HepG2 (cell line): ENCODE data around the gene RBL1. TPM values are rescaled to one million over a fixed set of nuclear protein-coding genes. Genes with fewer than 3 reads are reported as not detected.

Source experiments
- ATF7-NPFF ChIP-seq: sonication (generic); formaldehyde crosslinking; IDR thresholded peaks from 2 replicates; pipeline ENCODE4 v1.8.1; 2023; ENCODE audit warnings: mild to moderate bottlenecking, low read depth, missing genetic modification reagents, moderate library complexity
- BATF2 ChIP-seq: sonication (generic); formaldehyde crosslinking; IDR thresholded peaks from 2 replicates; pipeline ENCODE4 v1.8.0; 2022; ENCODE audit warnings: mild to moderate bottlenecking, missing genetic modification reagents, moderate library complexity
- EEA1 ChIP-seq: sonication (generic); formaldehyde crosslinking; IDR thresholded peaks from 2 replicates; pipeline ENCODE4 v1.5.1; 2020; ENCODE audit warnings: mild to moderate bottlenecking, missing genetic modification reagents, borderline replicate concordance
- ELF1 ChIP-seq: sonication (generic); formaldehyde crosslinking; IDR thresholded peaks from 2 replicates; pipeline ENCODE4 v1.4.0; 2020; ENCODE audit warnings: missing genetic modification reagents
- FOXK2 ChIP-seq: fragments of 450-650 bp; IDR thresholded peaks from 2 replicates; pipeline ENCODE4 v1.6.1; 2016
- KLF13 ChIP-seq: sonication (generic); formaldehyde crosslinking; IDR thresholded peaks from 2 replicates; pipeline ENCODE4 v1.4.0; 2020; ENCODE audit warnings: mild to moderate bottlenecking, missing genetic modification reagents
- MYNN ChIP-seq: sonication (generic); formaldehyde crosslinking; IDR thresholded peaks from 2 replicates; pipeline ENCODE4 v1.4.0; 2020; ENCODE audit warnings: mild to moderate bottlenecking, low read depth, missing genetic modification reagents
- PAWR ChIP-seq: sonication (generic); formaldehyde crosslinking; IDR thresholded peaks from 2 replicates; pipeline ENCODE4 v1.4.0; 2020; ENCODE audit warnings: missing genetic modification reagents, mild to moderate bottlenecking, borderline replicate concordance
- POGK ChIP-seq: sonication (generic); formaldehyde crosslinking; conservative IDR thresholded peaks from 2 replicates; pipeline ENCODE4 v1.8.0; 2022; ENCODE audit warnings: mild to moderate bottlenecking, moderate library complexity, missing genetic modification reagents
- RFX5 ChIP-seq: IDR thresholded peaks from 2 replicates; pipeline ENCODE4 v1.6.1; 2011; ENCODE audit warnings: low read depth, low read length, improper control_type of control experiment
- SMAD3 ChIP-seq: sonication (generic); formaldehyde crosslinking; IDR thresholded peaks from 2 replicates; pipeline ENCODE4 v1.4.0; 2020; ENCODE audit warnings: missing genetic modification reagents
- SOX6 ChIP-seq, 2 experiments: fragments of 450-650 bp in 1 of 2; sonication (generic) in 1 of 2; formaldehyde crosslinking in 1 of 2; IDR thresholded peaks; 2 replicates each; pipeline versions ENCODE4 v1.4.0 to v1.6.1; 2017 to 2020; ENCODE audit warnings: antibody characterized with exemption in 1 of 2, mild to moderate bottlenecking in 1 of 2, missing genetic modification reagents in 1 of 2
- TBP ChIP-seq: sonication (generic); formaldehyde crosslinking; IDR thresholded peaks from 2 replicates; pipeline ENCODE4 v1.5.0; 2020; ENCODE audit warnings: missing genetic modification reagents
- TP53 ChIP-seq: sonication (generic); formaldehyde crosslinking; conservative IDR thresholded peaks from 2 replicates; pipeline ENCODE4 v1.4.0; 2020; ENCODE audit warnings: missing genetic modification reagents
- ZBTB46 ChIP-seq: sonication (generic); formaldehyde crosslinking; IDR thresholded peaks from 2 replicates; pipeline ENCODE4 v1.4.0; 2020; ENCODE audit warnings: mild to moderate bottlenecking, missing genetic modification reagents, borderline replicate concordance
- ZC3H4 ChIP-seq: sonication (generic); formaldehyde crosslinking; IDR thresholded peaks from 2 replicates; pipeline ENCODE4 v1.4.0; 2020; ENCODE audit warnings: missing genetic modification reagents, borderline replicate concordance
- ZFP36L1 ChIP-seq: sonication (generic); formaldehyde crosslinking; IDR thresholded peaks from 2 replicates; pipeline ENCODE4 v1.8.0; 2022; ENCODE audit warnings: mild to moderate bottlenecking, missing genetic modification reagents, moderate library complexity
- ZKSCAN8 ChIP-seq: IDR thresholded peaks from 2 replicates; pipeline ENCODE4 v1.6.1; 2016; ENCODE audit warnings: borderline replicate concordance, missing genetic modification reagents, missing compliant biosample characterization
- ZNF10 ChIP-seq: sonication (generic); formaldehyde crosslinking; IDR thresholded peaks from 2 replicates; pipeline ENCODE4 v1.4.0; 2020; ENCODE audit warnings: mild to moderate bottlenecking, low read depth, missing genetic modification reagents, borderline replicate concordance
- ZNF180 ChIP-seq: sonication (generic); formaldehyde crosslinking; IDR thresholded peaks from 2 replicates; pipeline ENCODE4 v1.4.0; 2020; ENCODE audit warnings: low read depth, missing genetic modification reagents, borderline replicate concordance
- ZNF451 ChIP-seq: sonication (generic); formaldehyde crosslinking; IDR thresholded peaks from 2 replicates; pipeline ENCODE4 v1.5.0; 2020; ENCODE audit warnings: mild to moderate bottlenecking, missing genetic modification reagents
- ZNF768 ChIP-seq: sonication (generic); formaldehyde crosslinking; IDR thresholded peaks from 2 replicates; pipeline ENCODE4 v1.4.0; 2020; ENCODE audit warnings: missing genetic modification reagents
- ZNF839 ChIP-seq: sonication (generic); formaldehyde crosslinking; IDR thresholded peaks from 2 replicates; pipeline ENCODE4 v1.4.0; 2020; ENCODE audit warnings: missing genetic modification reagents, mild to moderate bottlenecking, borderline replicate concordance
- polyA plus RNA-seq, 8 experiments: library from polyadenylated mRNA; depleted of rRNA in 3 of 8; stranded (reverse) in 7 of 8; unstranded in 1 of 8; fragments of >200 nt; fragmentation: Illumina TruSeq in 4 of 8; extraction: Trizol in 4 of 8; gene quantifications; 2 replicates each; pipeline versions ENCODE4 v1.2.1 to v1.2.3, GENCODE V29; 2011 to 2016; ENCODE audit warnings: low read depth in 4 of 8, missing spikeins in 1 of 8, mixed read lengths in 1 of 8; ENCODE audit not compliant: insufficient read depth in 1 of 8
- total RNA-seq, 5 experiments: library from RNA; depleted of rRNA; stranded (reverse); fragments of >200 nt; fragmentation: Illumina TruSeq; extraction: Trizol; gene quantifications; 2 replicates each; pipeline ENCODE4 v1.2.3, GENCODE V29; 2016; ENCODE audit warnings: low read depth in 1 of 5

Gene RBL1
- total and polyA plus RNA-seq, 2 of the 13 experiments (the other 11 are each of a cell fraction or from before 2014, with no cell fraction given), result 6.0 to 27.5 TPM

- TF ChIP-seq MYNN (CRISPR knock-in tag) (peak; percentile 96; the same call in 1 of the 2 replicates), ZNF10 (no peak), ZBTB46 (CRISPR knock-in tag) (peak; percentile 94), ATF7-NPFF (CRISPR knock-in tag) (peak; percentile 99), TBP (CRISPR knock-in tag) (peak; percentile 69), POGK (CRISPR knock-in tag) (peak; percentile 97), ZNF768 (CRISPR knock-in tag) (peak; percentile 81), RFX5 (no peak; the same call in 1 of the 2 replicates), BATF2 (CRISPR knock-in tag) (peak; percentile 98), TP53 (CRISPR knock-in tag) (peak; percentile 91; the same call in 1 of the 2 replicates), ZNF839 (peak; percentile 96), ZC3H4 (peak; percentile 50; the same call in 1 of the 2 replicates), ZNF180 (CRISPR knock-in tag) (peak; percentile 89), FOXK2 (peak; percentile 92), KLF13 (CRISPR knock-in tag) (no peak), SOX6 (IDR thresholded peaks at IDR 0.05) (no peak), SOX6 (CRISPR knock-in tag; IDR thresholded peaks at IDR 0.05) (peak; percentile 92), ELF1 (CRISPR knock-in tag) (peak; percentile 93), ZKSCAN8 (CRISPR knock-in tag) (peak; percentile 88; the same call in 1 of the 2 replicates), PAWR (CRISPR knock-in tag) (0 out of 2 replicates have a peak, but pooled peaks have one; percentile 39), ZFP36L1 (CRISPR knock-in tag) (peak; percentile 91; the same call in 1 of the 2 replicates), ZNF451 (CRISPR knock-in tag) (peak; percentile 97), EEA1 (CRISPR knock-in tag) (0 out of 2 replicates have a peak, but pooled peaks have one; percentile 26), SMAD3 (peak; percentile 90)
These were observed at the start of gene RBL1 (continued) for GRCh38 chr20:37095599-37096414.
